Measurements from ENCODE around the gene GADL1. TPM values are rescaled to one million over a fixed set of nuclear protein-coding genes. Genes with fewer than 3 reads are reported as not detected.

Gene GADL1
- polyA plus RNA-seq, 1 donor = 0.04 TPM

GRCh38 chr3:30777426-30778113, 116.9 kb downstream of the GADL1 start:
- Histone ChIP-seq H3K4me1 (ENCODE audit: control insufficient read depth, insufficient read depth, low read length) (no peaks in the 10 kb centered on the region), H3K27me3 (ENCODE audit: control insufficient read depth, insufficient read depth, low read length) (no peaks in the 10 kb centered on the region), H3K27ac (ENCODE audit: low read length) (no peak overlapping the region), H3K36me3 (ENCODE audit: control insufficient read depth, insufficient read depth, low read length) (no peaks in the 10 kb centered on the region), H3K9me3 (ENCODE audit: control insufficient read depth, low read depth, low read length) (no peaks in the 10 kb centered on the region), H3K4me3 (ENCODE audit: low read length) (no peak overlapping the region)
- no CpG with 5 or more reads among the region's 5 CpGs for WGBS (ENCODE audit: insufficient coverage, low lambda C conversion rate)
- DNase-seq = no peak

GRCh38 chr3:30776186-30776815, 118.2 kb downstream of the GADL1 start:
- 100% methylated on average over 1 of the region's 3 CpGs for WGBS (ENCODE audit: insufficient coverage, low lambda C conversion rate)
- H3K9me3 ChIP-seq (ENCODE audit: control insufficient read depth, low read depth, low read length) = no peaks in the 10 kb centered on the region
- no peak overlapping the region for H3K4me3 ChIP-seq (ENCODE audit: low read length)
- no peak for DNase-seq
- H3K4me1 ChIP-seq (ENCODE audit: control insufficient read depth, insufficient read depth, low read length) = no peaks in the 10 kb centered on the region
- no peaks in the 10 kb centered on the region for H3K27me3 ChIP-seq (ENCODE audit: control insufficient read depth, insufficient read depth, low read length)
- H3K36me3 ChIP-seq (ENCODE audit: control insufficient read depth, insufficient read depth, low read length) = no peaks in the 10 kb centered on the region
- H3K27ac ChIP-seq (ENCODE audit: low read length) = no peak overlapping the region

- Histone ChIP-seq H3K27ac (ENCODE audit: low read length) (no peak overlapping the region), H3K4me1 (ENCODE audit: control insufficient read depth, insufficient read depth, low read length) (no peaks in the 10 kb centered on the region), H3K4me3 (ENCODE audit: low read length) (no peak overlapping the region), H3K36me3 (ENCODE audit: control insufficient read depth, insufficient read depth, low read length) (no peaks in the 10 kb centered on the region), H3K9me3 (ENCODE audit: control insufficient read depth, low read depth, low read length) (no peaks in the 10 kb centered on the region), H3K27me3 (ENCODE audit: control insufficient read depth, insufficient read depth, low read length) (no peaks in the 10 kb centered on the region)
- WGBS (ENCODE audit: insufficient coverage, low lambda C conversion rate) = 85% methylated on average over 4 of the region's 10 CpGs
- DNase-seq = no peak
These were observed 119.4 kb downstream of the GADL1 start for GRCh38 chr3:30775040-30775439.

GRCh38 chr3:30774062-30774461, 120.4 kb downstream of the GADL1 start:
- 100% methylated on average over 1 of the region's 2 CpGs for WGBS (ENCODE audit: insufficient coverage, low lambda C conversion rate)
- Histone ChIP-seq H3K36me3 (ENCODE audit: control insufficient read depth, insufficient read depth, low read length) (no peaks in the 10 kb centered on the region), H3K9me3 (ENCODE audit: control insufficient read depth, low read depth, low read length) (no peaks in the 10 kb centered on the region)

GRCh38 chr3:30770387-30770786, 124.1 kb downstream of the GADL1 start:
- Histone ChIP-seq H3K36me3 (ENCODE audit: control insufficient read depth, insufficient read depth, low read length) (no peaks in the 10 kb centered on the region), H3K9me3 (ENCODE audit: control insufficient read depth, low read depth, low read length) (no peaks in the 10 kb centered on the region), H3K27ac (ENCODE audit: low read length) (no peak overlapping the region), H3K4me1 (ENCODE audit: control insufficient read depth, insufficient read depth, low read length) (no peaks in the 10 kb centered on the region), H3K27me3 (ENCODE audit: control insufficient read depth, insufficient read depth, low read length) (no peaks in the 10 kb centered on the region), H3K4me3 (ENCODE audit: low read length) (no peak overlapping the region)
- DNase-seq = peak in 1 of 2 donors; percentile 33
- WGBS (ENCODE audit: insufficient coverage, low lambda C conversion rate) = no CpG with 5 or more reads among the region's 3 CpGs

More at GRCh38 chr3:30774062-30774461, 120.4 kb downstream of the GADL1 start:
- H3K27me3 ChIP-seq (ENCODE audit: control insufficient read depth, insufficient read depth, low read length) = no peaks in the 10 kb centered on the region
- DNase-seq = no peak
- H3K4me1 ChIP-seq (ENCODE audit: control insufficient read depth, insufficient read depth, low read length) = no peaks in the 10 kb centered on the region
- H3K27ac ChIP-seq (ENCODE audit: low read length) = no peak overlapping the region
- no peak overlapping the region for H3K4me3 ChIP-seq (ENCODE audit: low read length)

GRCh38 chr3:30768703-30769550, 125.5 kb downstream of the GADL1 start:
- H3K4me3 ChIP-seq (ENCODE audit: low read length) = no peak overlapping the region
- H3K9me3 ChIP-seq (ENCODE audit: control insufficient read depth, low read depth, low read length) = no peaks in the 10 kb centered on the region
- peak; percentile 41 to 45 for DNase-seq
- no CpG with 5 or more reads among the region's 9 CpGs for WGBS (ENCODE audit: insufficient coverage, low lambda C conversion rate)
- no peak overlapping the region for H3K27ac ChIP-seq (ENCODE audit: low read length)
- H3K27me3 ChIP-seq (ENCODE audit: control insufficient read depth, insufficient read depth, low read length) = no peaks in the 10 kb centered on the region
- H3K36me3 ChIP-seq (ENCODE audit: control insufficient read depth, insufficient read depth, low read length) = no peaks in the 10 kb centered on the region
- no peaks in the 10 kb centered on the region for H3K4me1 ChIP-seq (ENCODE audit: control insufficient read depth, insufficient read depth, low read length)

- Histone ChIP-seq H3K36me3 (ENCODE audit: control insufficient read depth, insufficient read depth, low read length) (no peaks in the 10 kb centered on the region), H3K9me3 (ENCODE audit: control insufficient read depth, low read depth, low read length) (no peaks in the 10 kb centered on the region), H3K27ac (ENCODE audit: low read length) (no peak overlapping the region), H3K4me1 (ENCODE audit: control insufficient read depth, insufficient read depth, low read length) (no peaks in the 10 kb centered on the region), H3K27me3 (ENCODE audit: control insufficient read depth, insufficient read depth, low read length) (no peaks in the 10 kb centered on the region), H3K4me3 (ENCODE audit: low read length) (no peak overlapping the region)
- 60% methylated on average over 1 of the region's 1 CpG for WGBS (ENCODE audit: insufficient coverage, low lambda C conversion rate)
- DNase-seq = no peak
These were observed 126.4 kb downstream of the GADL1 start for GRCh38 chr3:30768046-30768445.

- Histone ChIP-seq H3K27me3 (ENCODE audit: control insufficient read depth, insufficient read depth, low read length) (no peaks in the 10 kb centered on the region), H3K4me3 (ENCODE audit: low read length) (no peak overlapping the region), H3K36me3 (ENCODE audit: control insufficient read depth, insufficient read depth, low read length) (no peaks in the 10 kb centered on the region), H3K4me1 (ENCODE audit: control insufficient read depth, insufficient read depth, low read length) (no peaks in the 10 kb centered on the region), H3K9me3 (ENCODE audit: control insufficient read depth, low read depth, low read length) (no peaks in the 10 kb centered on the region), H3K27ac (ENCODE audit: low read length) (no peak overlapping the region)
- DNase-seq = no peak
These were observed 127.9 kb downstream of the GADL1 start for GRCh38 chr3:30766522-30766921.

GRCh38 chr3:30764891-30765290, 129.6 kb downstream of the GADL1 start:
- H3K27me3 ChIP-seq (ENCODE audit: control insufficient read depth, insufficient read depth, low read length) = no peaks in the 10 kb centered on the region
- no peak for DNase-seq
- 100% methylated on average over 1 of the region's 4 CpGs for WGBS (ENCODE audit: insufficient coverage, low lambda C conversion rate)
- no peaks in the 10 kb centered on the region for H3K9me3 ChIP-seq (ENCODE audit: control insufficient read depth, low read depth, low read length)
- H3K27ac ChIP-seq (ENCODE audit: low read length) = no peak overlapping the region
- no peaks in the 10 kb centered on the region for H3K4me1 ChIP-seq (ENCODE audit: control insufficient read depth, insufficient read depth, low read length)
- no peak overlapping the region for H3K4me3 ChIP-seq (ENCODE audit: low read length)
- H3K36me3 ChIP-seq (ENCODE audit: control insufficient read depth, insufficient read depth, low read length) = no peaks in the 10 kb centered on the region

GRCh38 chr3:30764281-30764680, 130.2 kb downstream of the GADL1 start:
- Histone ChIP-seq H3K36me3 (ENCODE audit: control insufficient read depth, insufficient read depth, low read length) (no peaks in the 10 kb centered on the region), H3K4me1 (ENCODE audit: control insufficient read depth, insufficient read depth, low read length) (no peaks in the 10 kb centered on the region), H3K27me3 (ENCODE audit: control insufficient read depth, insufficient read depth, low read length) (no peaks in the 10 kb centered on the region), H3K27ac (ENCODE audit: low read length) (no peak overlapping the region), H3K4me3 (ENCODE audit: low read length) (no peak overlapping the region), H3K9me3 (ENCODE audit: control insufficient read depth, low read depth, low read length) (no peaks in the 10 kb centered on the region)
- 80% methylated on average over 2 of the region's 3 CpGs for WGBS (ENCODE audit: insufficient coverage, low lambda C conversion rate)
- DNase-seq = no peak

All from large intestine (tissue), 3 donors.